ENCODE data around the gene MDK. TPM values are rescaled to one million over a fixed set of nuclear protein-coding genes. Genes with fewer than 3 reads are reported as not detected.
A peak's percentile ranks its signal among the peaks of the same experiment; 100 is the strongest.

The MDK gene
- total RNA-seq, 1 experiment from 2014 or later: 612 TPM

DNA sequence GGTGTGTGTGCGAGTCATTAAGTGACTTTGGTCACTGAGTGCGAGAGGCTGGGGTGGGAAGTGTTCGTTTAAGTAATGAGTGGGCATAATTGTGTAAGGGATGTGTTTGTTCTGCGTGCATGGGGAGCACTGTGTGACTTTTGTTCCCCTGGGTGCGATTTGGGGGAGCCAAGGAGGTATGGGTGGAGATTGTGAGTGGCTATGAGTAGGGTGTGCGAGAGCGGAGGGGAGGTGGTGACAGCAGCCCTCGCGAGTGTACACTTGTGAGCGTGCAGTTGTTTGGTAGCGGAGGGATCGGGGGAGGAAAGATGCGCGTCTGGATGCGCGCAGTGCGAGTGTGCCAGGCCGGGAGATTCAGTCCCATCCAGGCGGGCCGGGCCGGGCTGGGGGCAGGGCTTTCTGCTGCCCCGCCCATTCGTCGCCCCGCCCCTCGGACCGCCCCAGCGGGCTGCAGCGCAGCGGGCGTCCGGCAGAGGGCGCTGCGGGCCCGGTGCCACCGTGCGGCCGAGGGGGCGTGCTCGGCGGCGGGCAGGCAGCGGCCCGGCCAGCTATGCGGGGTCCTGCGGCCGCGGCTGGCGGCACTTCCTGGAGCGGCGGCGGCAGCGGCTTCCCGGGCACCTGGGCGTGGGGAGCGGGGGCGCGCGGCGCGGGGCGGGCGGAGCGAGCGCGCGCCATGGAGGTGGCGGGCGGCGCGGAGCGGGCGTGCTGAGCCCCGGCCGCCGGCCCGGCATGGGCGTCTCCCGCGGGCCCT, 34.4 kb upstream of the MDK start, which contains the start of gene DGKZ:
TSS of gene DGKZ (plus strand) at position 578 of the 751 bp plus-strand sequence. CDS start 197 bp downstream, outside the sequence.
- in situ Hi-C loops (cut with HindIII; ENCODE audit: low sequenced_read_pairs): no loop called here
- peak; percentile 82 for DNase-seq (ENCODE audit: low spot score)

DNA sequence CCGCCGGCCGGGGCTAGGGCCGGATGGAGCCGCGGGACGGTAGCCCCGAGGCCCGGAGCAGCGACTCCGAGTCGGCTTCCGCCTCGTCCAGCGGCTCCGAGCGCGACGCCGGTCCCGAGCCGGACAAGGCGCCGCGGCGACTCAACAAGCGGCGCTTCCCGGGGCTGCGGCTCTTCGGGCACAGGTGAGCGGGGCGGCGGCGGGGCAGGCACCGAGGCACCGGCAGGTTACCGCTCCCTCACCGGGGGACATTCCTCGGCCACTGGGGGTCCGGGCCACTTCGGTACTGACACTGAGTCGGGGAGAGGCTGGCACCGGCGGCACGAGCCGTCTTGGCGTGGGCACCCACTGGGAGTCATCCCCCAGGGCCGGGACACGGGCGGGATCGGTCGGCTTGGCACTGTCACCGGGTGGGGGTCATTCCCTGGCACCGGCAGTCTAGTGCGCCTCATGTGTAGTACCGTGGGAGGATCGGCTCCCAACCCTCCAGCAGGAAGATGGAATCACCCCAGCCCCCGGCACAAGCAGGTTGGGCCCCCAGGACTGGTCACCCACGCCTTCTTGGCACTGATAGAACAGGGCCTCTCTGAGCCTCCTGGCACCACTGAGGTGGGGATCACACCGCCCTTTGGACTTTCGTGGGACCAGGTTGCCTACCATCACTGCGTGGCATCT, 33.7 kb upstream of the MDK start:
- DNase-seq (ENCODE audit: low spot score): no peak
- in situ Hi-C loops (cut with HindIII; ENCODE audit: low sequenced_read_pairs): no loop called here

DNA sequence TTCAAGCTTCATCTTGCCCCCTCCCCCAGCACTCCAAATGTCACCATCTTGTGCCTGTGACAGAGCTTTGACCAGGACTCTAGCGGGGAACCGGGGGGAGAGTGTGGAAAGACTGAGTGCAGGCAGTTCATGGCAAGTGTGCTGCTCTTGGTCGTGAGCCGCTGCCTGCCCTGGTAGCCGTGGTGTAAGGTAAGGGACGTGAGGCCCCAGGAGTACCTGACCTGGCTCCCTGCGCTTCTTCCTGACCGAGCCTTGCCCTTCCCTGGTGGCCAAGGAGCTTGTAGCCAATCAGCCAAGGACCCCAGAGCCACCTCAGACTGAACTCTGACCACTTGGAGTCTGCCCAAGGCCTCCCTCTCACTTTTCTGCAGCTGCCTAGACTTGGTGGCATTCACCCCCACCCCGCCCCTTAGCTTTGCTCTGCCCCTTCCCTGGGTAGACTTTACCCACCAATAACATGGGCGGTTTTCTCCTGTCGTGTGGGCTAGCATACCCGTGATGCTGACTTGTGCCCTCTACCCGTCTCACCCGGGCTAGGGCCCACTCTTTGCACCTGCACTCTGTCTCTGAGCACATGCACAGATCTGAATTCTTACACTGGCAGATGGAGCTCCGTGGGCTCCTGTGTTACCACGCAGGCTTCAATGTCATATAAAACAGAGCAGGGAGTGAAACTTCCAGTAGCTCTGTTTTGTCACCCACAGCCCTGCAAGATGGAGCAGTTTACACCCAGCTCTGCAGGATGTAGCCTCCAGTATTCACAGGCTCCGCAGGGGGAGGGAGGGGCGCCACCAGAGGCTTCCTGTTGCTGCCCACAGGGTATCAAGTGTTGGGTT, 32.7 kb upstream of the MDK start:
- in situ Hi-C loops (cut with HindIII; ENCODE audit: low sequenced_read_pairs): no loop called here
- no peak for DNase-seq (ENCODE audit: low spot score)

DNA sequence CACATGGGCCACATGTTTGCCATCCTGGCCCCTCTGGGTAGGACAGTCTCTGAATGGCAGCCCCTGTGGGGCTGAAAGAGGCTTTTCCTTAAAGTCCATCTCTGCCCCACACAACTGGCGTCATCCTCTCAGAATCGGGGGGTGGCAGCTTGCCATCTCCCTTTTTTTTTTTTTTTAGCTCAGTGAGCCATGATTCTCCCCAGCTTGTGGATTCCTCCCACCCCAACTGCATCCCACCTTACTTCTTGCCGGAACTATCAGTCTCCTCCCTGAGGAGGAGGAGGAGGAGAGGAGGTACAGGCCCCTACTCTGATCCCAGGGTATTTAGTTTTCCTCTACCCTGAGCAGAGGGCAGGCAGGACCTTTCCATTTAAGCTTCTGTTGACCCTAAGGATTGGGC, 30.8 kb upstream of the MDK start:
- in situ Hi-C loops (cut with HindIII; ENCODE audit: low sequenced_read_pairs): no loop called here
- DNase-seq (ENCODE audit: low spot score): no peak

DNA sequence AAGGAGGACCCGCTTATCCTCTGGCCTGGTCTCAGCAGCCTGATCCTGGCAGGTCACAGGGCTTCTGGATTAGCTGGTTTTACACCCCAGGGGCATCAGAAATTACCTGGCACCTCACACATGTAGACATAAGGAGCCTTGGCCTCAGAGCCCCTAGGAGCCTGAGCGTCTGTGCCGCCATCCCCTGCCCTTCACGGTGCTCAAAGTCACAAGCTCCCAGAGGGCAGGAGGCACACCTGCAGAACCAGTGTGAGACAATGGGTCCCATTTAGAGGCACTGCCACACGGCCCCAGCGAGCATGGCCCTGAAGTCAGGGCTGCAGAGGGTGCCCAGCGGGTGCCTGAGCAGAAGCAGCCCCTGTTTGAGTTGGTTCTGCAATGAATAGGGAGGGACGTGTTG, 30.3 kb upstream of the MDK start:
- in situ Hi-C loops (cut with HindIII; ENCODE audit: low sequenced_read_pairs): no loop called here
- DNase-seq (ENCODE audit: low spot score): no peak

DNA sequence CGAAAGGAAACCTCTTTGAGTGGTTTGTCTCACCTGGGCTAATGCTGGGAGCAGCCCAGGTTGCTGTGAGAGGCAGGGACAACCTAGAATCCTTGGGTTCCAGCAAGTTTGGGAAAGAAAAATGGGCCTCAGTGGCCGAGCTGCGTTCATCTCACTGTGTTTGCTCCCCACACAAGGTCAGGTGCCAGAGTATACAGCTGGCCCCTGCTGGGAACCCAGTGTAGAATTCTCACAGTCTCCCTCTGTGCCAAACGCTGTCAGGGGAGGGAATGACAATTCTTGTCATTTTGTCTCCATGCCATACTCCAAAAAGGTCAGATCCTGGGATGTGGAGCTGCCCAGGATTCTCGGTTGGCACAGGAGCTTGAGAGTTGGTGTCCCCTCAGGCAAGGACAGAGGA, 29.9 kb upstream of the MDK start:
- in situ Hi-C loops (cut with HindIII; ENCODE audit: low sequenced_read_pairs): no loop called here

DNA sequence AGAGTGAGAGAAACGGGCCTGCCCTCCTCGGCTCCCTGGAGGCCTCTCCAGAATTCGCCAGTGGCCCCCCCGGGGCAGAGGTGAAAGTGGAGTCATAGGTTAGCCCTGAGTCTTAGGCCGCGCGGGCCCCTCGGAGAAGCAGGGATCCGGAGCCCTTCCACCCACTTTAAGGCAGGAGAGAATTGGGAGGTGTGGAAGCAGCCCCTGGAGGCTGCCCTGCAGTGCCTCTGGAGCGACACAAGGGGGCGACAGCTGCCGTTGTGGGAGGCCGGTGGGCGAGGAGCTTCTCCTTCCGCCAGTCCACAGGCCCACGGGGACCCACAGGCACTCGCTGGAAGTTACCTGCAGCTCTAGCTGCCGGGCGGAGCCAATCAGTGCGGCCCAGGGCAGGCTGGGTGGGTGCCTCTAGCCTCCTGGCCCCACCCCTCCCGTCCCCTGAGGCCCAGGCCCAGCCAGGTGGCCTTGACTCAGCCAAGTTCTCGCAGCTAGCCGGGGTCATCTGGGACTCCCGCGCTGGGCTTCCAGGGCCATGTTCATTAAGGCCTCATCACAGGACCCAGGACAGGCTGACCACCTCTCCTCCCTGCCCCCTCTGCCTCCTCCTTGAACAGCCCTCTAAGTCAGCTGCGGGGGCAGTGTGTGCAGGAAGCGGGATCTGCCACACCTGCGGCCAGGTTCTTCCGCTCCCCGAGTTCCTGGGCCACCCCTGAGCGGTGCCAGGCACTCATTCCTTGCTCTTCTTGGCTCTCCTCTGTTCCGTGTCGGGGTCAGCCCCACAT, 29.2 kb upstream of the MDK start:
- no peak for DNase-seq (ENCODE audit: low spot score)
- in situ Hi-C loops (cut with HindIII; ENCODE audit: low sequenced_read_pairs): no loop called here

More for the DNA sequence above, 29.9 kb upstream of the MDK start:
- no peak for DNase-seq (ENCODE audit: low spot score)

DNA sequence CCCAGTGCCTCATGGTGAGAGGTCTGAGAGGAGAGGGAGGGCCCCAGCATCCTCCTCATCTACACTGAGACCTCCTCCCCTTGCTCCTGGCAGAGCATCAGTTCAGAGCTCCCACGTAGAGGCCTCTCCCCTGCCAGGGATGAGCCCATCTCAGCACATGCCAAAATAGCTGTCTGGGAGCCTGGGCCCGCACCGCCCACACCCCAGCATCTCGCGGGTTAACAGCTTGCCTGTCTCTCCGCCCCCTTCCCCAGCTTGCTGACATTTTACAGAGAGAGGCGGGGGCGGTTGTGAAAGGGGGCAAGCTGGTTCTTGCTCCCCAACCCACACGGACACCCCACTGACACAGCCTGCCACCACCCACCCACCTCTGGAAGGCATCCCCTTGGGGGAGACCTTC, 27.8 kb upstream of the MDK start:
- DNase-seq (ENCODE audit: low spot score): no peak
- in situ Hi-C loops (cut with HindIII; ENCODE audit: low sequenced_read_pairs): no loop called here

DNA sequence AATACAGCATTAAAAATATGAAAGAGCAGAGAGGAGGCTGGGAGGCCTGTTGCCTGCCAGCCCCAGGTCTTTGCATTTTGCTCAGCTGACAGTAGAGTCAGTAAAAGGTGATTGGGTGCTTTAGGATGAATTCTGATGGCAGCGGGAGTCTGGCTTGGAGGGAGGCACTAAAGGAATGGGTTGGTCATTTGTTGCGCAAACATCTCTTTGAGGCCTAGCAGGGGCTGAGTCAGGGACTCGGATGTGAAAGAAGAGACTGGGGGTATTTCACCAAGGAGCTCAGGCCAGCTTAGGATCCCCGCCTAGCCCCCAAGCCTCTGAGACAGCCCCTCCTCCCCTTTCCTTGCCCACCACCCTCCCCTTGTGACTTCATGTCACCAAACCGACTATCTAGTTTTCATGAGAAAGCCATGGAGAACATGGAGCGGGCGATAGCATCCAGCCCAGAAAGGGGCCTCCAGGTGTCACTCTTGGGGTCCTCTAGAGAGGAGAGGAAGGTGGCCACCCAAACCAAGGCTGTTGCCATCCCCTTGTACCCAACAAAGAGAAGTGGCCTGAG, 24.5 kb upstream of the MDK start:
- no peak for DNase-seq (ENCODE audit: low spot score)
- in situ Hi-C loops (cut with HindIII; ENCODE audit: low sequenced_read_pairs): no loop called here

DNA sequence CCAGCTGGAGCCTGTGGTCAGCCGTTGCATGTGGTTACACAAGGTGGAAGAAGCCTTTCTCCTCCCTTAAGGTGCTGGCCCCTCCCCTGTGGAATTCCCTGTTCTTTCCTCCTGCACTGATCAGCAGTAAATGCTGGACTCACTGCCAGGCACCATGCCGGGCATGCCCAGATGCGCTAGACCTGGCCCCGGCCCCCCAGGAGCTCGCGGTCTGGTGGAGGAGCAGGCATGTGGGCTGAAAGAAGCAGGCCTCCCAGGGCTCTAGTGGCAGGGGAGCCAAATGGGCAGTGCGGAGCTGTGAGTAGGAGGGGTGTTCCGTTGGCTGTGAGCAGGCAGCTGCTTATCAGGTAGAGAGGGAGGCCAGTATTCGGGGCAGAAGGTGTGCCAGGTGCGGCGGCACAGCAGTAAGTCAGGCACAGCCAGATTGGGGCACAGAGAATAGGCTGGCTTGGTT, 24.0 kb upstream of the MDK start:
- DNase-seq (ENCODE audit: low spot score): peak; percentile 85
- in situ Hi-C loops (cut with HindIII; ENCODE audit: low sequenced_read_pairs): no loop called here

DNA sequence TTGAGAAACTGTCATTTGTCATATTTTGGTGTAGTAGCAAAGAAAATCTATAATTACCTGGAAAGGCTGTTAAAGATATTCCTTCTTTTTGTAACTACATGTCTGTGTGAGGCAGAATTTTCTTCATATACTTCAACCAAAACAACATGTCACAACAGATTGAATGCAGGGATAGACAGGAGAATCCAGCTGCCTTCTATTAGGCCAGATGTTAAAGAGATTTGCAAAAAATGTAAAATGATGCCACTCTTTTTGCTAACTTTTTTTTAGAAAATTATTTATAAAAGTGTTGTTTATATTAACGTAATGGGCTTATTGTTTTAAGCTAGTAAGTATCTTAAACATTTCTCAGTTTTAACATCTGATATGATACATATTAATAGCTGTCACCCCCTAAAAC, 21.5 kb upstream of the MDK start:
- in situ Hi-C loops (cut with HindIII; ENCODE audit: low sequenced_read_pairs): no loop called here
- no peak for DNase-seq (ENCODE audit: low spot score)

DNA sequence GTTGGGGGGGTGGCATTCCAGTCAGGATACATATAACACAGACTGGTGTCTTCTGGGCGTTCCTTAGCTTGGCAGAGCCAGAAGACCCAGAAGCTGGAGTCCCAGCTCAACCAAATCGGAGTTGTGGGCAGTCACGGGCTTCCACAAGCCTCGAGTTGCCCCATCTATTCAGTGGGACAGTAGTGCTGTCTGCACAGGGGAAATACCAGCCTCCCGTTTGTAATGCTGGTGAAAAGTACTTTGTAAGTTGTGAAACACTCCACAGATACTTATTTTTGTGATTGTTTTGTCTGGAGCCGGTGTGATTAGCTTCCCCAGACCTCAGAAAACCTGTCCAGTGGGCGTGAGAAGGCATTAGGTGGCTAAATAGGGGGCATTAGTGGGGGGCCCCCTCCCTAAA, 20.6 kb upstream of the MDK start:
- no peak for DNase-seq (ENCODE audit: low spot score)
- in situ Hi-C loops (cut with HindIII; ENCODE audit: low sequenced_read_pairs): no loop called here

DNA sequence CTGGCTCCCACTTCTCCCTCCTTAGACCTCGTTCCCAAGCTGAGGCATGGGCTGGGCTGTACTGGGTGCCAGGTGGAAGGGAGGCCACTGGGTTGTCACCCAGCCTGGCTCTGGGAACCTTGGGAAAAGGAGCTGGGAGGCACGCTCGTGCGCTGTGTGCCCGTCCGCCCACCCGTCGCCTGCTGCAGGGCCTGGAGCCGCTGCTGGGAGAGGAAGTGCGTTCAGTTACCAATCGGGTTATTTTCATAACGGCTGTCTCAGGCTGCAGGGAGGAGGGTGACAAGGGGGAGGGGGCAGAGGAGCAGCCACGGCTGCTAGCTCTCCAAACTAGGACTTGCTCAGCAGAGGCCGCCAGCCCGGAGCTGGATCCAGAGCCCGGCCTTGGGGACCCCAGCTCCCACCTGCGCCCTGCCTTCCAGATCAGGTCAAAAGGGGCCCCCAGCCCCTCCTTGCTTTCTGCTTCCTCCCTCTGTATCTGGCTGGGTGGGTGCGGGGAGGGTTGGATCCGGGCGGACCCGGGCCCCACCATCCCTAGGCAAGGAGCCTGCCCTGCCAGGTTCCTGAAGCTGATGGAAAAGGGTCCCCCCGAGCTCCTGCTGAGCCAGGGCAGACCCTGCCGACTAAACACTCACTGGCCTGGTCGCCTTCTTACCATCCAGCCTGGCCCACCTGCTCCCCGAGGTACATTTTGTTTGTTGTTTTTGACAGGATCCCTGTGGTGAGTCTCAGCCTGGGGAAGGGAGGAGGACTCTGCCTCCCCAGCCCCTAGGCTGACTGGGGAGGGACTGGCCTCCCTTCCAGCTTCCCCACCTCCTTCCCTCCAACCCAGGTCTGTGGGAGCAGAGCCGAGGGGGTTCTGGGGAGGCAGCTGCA, 19.9 kb upstream of the MDK start:
- in situ Hi-C loops (cut with HindIII; ENCODE audit: low sequenced_read_pairs): no loop called here
- no peak for DNase-seq (ENCODE audit: low spot score)

DNA sequence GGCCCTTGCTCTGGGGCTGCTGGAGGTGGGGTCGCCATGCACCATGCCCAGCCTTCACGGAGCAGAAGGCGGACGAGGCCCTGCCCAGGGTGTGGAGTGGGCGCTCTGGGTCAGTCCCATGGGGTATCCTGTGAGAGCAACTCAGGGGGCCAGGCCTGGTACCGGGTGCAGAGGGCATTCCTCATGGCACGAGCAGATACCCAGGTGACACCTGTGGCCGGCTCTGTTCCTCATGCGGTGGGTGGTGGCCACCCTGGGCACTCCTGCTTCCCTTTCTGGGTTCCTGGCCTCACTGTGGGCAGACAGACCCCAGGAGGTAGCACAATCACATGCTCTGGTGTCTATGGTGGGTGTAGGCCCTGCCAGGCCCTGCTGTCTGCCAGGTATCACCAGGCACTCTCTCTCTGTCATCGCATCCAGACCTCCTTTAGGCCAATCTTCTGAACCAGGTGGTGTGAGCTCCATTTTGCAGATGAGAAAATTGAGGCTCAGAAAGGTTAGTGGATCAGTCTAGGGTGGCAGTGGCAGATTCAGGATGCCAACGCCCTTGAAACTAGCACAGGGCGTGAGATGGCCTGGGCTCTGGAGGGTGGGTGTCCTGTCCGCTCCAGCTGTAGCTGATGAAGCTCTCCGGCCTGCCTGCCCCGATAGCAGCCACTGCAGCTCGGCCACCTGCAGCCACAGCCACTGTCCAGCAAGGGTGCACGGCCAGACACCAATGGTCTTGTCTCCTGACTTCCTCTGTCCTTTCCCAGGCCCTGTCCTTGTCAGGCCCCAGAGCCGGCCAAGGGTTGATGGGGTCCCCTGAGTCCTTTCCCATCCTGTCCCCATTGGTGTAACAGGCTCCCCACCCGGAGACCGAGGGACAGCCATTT, 19.1 kb upstream of the MDK start:
- DNase-seq (ENCODE audit: low spot score): no peak
- in situ Hi-C loops (cut with HindIII; ENCODE audit: low sequenced_read_pairs): no loop called here

DNA sequence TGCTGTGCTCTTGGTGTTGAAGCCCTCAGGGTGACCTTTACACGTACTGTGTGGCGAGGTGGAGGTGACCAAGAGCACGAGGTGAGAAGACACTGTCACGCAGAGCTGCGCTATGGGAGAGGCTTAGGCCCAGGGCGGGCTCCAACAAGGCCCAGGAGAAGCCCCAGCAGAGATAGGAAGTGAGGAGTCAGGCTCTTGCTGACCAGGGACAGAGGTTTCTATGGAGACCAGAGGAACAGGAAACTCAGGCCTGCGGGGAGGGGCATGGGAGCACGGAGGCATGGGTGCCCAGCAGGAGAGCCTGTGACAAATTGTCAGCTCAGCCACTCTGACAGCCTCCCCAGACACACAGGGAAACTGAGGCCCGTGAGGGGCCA, 18.4 kb upstream of the MDK start:
- DNase-seq (ENCODE audit: low spot score): no peak
- in situ Hi-C loops (cut with HindIII; ENCODE audit: low sequenced_read_pairs): no loop called here

DNA sequence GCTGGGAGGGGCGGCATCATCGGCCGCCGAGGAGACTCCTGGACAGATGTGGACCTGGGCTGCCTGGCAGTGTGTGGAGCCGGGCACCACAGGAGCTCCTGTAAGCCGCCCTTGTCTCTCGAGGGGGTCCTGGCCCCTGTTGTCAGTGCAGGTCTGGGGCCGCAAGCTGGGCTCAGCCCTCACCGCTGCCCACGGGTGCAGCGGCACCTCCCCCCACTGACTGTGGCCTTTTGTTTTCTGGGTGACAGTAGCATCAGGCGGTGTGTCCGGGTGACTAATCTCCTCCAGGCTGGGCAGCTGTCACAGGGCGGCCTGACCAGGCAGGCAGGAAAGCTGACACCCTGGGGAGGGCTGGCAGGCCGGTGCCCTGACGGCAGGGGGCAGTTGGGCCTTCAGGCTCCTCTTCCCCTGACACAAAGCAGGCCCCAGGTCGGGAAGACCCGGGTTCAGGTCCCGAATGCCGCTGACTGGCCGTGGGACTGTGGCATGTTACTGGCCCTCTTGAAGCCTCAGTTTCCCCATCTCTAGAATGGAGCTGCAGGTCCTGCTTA, 17.9 kb upstream of the MDK start:
- in situ Hi-C loops (cut with HindIII; ENCODE audit: low sequenced_read_pairs): no loop called here
- DNase-seq (ENCODE audit: low spot score): no peak

DNA sequence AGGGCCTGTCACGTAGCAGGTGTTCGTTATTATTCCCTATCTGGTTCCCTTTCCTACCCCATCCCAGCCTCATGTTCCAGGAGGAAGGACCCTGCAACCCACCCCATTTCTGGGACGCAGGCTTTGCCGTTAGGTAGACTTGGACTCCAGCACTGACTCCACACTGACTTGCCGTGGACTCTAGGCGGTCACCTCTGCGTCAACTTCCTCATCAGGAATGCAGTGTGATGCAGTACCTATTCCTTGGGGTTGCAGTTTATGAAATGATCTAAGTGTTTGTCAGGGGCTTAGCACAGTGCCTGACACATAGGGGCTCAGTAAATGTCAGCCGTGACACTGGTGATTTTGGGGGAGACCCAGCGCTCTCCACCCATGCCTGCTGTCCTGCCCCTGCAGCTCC, 17.4 kb upstream of the MDK start:
- in situ Hi-C loops (cut with HindIII; ENCODE audit: low sequenced_read_pairs): no loop called here
- no peak for DNase-seq (ENCODE audit: low spot score)
